ENCODE measurements around the gene ZBTB42.
"Not testable (repeated sequence)": the region's sequence is repeated elsewhere in the genome, so short reads cannot be mapped to it uniquely, and the experiment has no call there.

Gene ZBTB42

DNA sequence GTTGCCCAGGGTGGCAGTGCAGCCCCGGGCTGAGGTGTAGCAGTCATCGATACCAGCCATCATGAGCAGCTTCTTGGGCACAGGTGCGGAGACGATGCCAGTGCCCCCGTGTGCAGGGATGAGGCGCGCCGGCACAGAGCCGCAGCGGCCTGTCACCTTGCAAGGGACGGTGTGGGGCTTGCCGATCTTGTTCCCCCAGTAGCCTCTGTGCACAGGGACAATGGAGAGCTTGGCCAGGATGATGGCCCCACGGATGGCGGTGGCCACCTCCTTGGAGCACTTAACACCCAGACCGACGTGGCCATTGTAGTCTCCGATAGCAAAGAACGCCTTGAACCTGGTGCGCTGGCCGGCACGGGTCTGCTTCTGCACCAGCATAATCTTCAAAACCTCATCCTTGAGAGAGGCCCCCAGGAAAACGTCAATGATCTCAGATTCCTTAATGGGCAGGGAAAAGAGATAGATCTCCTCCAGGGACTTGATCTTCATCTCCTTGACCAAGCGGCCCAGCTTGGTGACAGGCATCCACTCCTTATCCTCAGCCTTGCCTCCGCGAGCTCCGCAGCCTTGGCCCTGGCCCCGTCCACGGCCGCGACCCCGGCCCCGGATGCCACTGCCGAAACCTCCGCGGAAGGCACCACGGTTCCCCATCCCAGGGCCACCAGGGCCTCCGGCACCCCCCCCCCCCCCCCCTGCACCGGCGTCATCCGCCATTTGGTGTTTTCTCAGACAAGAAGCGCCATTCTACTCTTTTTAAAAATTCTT is 35.5 kb downstream of the ZBTB42 start:
- not testable (repeated sequence) for DNase-seq (ENCODE audit: low read depth in 2 of 3, low spot score in 2 of 3)

GRCh38 chr14:104841730-104842129 is 40.8 kb downstream of the ZBTB42 start:
- DNase-seq (ENCODE audit: low read depth in 2 of 3, low spot score in 2 of 3): no peak

DNA sequence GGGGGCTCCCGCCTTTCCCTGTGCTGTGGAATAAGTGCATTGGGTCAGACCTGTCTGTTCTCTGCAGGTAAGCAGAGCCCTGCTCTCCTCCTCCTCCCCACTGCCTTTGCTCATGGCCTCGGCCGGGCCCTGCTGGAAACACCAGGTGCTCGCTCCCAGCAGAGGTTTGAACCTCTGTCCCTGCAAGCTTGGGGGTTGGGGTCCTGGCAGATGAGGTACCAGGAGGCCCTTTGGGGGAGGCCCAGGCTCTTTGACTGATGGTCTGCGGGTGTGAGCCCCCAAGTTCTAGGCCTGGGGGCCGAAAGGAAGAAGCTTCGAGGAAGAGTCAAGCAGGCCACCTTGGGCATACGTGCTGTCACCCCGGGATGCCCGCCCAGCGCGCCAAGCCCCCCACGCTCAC is 42.1 kb downstream of the ZBTB42 start:
- no peak for DNase-seq (ENCODE audit: low read depth in 2 of 3, low spot score in 2 of 3)

GRCh38 chr14:104843442-104844305 is 42.8 kb downstream of the ZBTB42 start:
- DNase-seq (ENCODE audit: low read depth in 2 of 3, low spot score in 2 of 3): no peak

GRCh38 chr14:104844306-104845032 is 43.6 kb downstream of the ZBTB42 start:
- no peak for DNase-seq (ENCODE audit: low read depth in 2 of 3, low spot score in 2 of 3)

DNA sequence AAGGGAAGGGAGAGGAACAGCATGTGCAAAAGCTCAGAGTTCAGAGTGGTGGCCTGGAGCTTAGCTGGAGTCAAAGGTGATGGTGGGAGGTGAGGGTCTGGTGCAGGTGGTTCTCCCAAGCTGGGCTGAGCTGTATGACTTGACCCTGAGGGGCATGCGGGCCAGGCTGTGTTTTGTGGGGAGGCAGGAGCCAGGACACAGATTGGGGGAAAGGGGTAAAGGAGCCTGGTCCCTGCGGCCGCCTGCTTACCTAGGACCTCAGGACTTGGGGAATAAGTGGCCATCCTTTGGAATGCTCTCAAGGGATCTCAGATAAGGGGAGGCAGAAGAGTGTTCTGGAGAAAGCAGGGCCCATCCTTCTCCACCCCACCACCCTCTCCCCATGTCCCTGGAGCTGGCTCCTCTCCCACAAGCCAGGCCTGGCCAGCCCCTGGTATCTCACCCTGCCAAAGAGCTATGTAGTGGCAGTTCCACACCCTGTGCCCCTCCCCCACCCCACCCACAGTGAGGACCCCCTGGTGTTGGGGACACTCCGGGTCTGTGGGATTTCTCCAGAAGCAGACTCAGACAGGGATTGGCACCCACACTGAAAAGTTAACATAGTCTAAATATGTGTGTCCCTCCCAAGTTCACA is 44.2 kb downstream of the ZBTB42 start:
- DNase-seq (ENCODE audit: low read depth in 2 of 3, low spot score in 2 of 3): no peak

DNA sequence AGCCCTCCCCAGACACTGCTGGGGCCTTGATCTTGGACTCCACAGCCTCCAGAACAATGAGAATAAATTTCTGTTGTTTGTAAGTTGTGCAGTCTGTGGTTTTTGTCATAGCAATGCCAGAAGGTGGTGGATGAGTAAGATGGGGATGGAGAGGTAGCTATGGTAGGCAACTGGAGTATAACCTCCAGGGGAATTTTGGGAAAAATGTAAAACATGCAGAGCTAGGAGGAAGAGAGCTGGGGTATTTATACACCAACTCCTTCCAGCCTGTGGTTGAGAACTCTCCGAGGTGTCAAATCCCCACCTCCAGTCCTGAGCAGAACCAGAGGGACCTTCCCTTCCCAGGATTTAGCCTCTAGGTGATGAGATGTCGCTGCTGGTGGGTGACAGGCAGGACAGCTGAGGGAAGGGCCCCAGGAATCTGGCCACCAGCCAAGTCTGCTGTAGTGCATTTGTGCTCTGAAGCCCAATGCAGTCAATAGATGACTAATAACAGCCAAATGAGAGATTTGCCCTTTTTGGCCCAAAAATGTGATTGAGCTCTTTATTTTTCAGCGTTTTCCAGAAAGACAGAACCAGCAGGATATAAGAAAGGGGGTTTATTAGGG is 45.0 kb downstream of the ZBTB42 start:
- DNase-seq (ENCODE audit: low read depth in 2 of 3, low spot score in 2 of 3): no peak

- DNase-seq (ENCODE audit: low read depth in 2 of 3, low spot score in 2 of 3): no peak
These were observed 51.4 kb downstream of the ZBTB42 start for GRCh38 chr14:104852280-104852663.

Data from activated CD8-positive, alpha-beta memory T cell treated with anti-CD3 and anti-CD28 coated beads for 48 hours (primary cell).